Measurements from ENCODE around the gene OLA1. TPM values are rescaled to one million over a fixed set of nuclear protein-coding genes. Genes with fewer than 3 reads are reported as not detected.

OLA1 gene
- total and polyA plus RNA-seq, 9 of the 15 experiments (the other 6 are each of a cell fraction or from before 2014, with no cell fraction given), result 208 to 353 (median 225) TPM

- no peak for TF ChIP-seq ZFP30 (CRISPR knock-in tag; IDR thresholded peaks at IDR 0.05; ENCODE audit: borderline replicate concordance)
- no peak for TF ChIP-seq SRSF3 (IDR thresholded peaks at IDR 0.05; ENCODE audit: insufficient read depth, low read length)
- no peak for TF ChIP-seq TARDBP (IDR thresholded peaks at IDR 0.05)
- TF ChIP-seq GATAD2B (IDR thresholded peaks at IDR 0.05; ENCODE audit: borderline replicate concordance), result no peak
- TF ChIP-seq ZNF407 (IDR thresholded peaks at IDR 0.05; ENCODE audit: low read depth), result no peak
- TF ChIP-seq TSC22D4 (tag; IDR thresholded peaks at IDR 0.05), result no peak
- no peak for TF ChIP-seq HDAC6 (IDR thresholded peaks at IDR 0.05; ENCODE audit: low read depth, low read length)
These were observed 161.6 kb downstream of the OLA1 start (continued) for GRCh38 chr2:174086708-174087107.

All from K562 (cell line).